ENCODE data around the gene HPSE2. TPM values are rescaled to one million over a fixed set of nuclear protein-coding genes. Genes with fewer than 3 reads are reported as not detected.

Gene HPSE2
- total RNA-seq, 1 donor from 2014 or later, result not detected

GRCh38 chr10:98694014-98694413, 541.6 kb downstream of the HPSE2 start:
- DNase-seq (ENCODE audit: low read depth), result no peak

- no peak for DNase-seq (ENCODE audit: low read depth)
These were observed 548.0 kb downstream of the HPSE2 start for GRCh38 chr10:98687685-98688084.

- DNase-seq (ENCODE audit: low read depth), result no peak
These were observed 551.4 kb downstream of the HPSE2 start for GRCh38 chr10:98684019-98684899.

- no peak for DNase-seq (ENCODE audit: low read depth)
These were observed 558.8 kb downstream of the HPSE2 start for GRCh38 chr10:98676895-98677294.

DNA sequence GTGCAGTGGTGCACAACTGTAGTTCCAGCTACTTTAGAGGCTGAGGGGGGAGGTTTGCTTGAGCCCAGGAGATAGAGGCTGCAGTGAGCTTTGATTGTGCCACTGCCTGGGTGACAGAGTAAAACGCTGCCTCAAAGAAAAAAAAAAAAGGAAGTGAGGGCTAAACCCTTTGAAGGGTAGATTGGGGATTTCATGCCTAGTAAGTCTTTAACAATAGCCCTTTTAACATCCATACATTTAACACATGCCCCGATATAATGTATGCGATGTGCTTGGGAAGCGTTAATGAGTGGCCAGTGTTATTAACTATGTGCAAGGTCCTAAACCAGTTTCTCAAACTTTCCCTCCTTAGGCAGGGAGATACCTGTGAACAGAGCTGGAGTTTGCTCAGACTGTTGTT, 559.8 kb downstream of the HPSE2 start:
- no peak for DNase-seq (ENCODE audit: low read depth)

DNA sequence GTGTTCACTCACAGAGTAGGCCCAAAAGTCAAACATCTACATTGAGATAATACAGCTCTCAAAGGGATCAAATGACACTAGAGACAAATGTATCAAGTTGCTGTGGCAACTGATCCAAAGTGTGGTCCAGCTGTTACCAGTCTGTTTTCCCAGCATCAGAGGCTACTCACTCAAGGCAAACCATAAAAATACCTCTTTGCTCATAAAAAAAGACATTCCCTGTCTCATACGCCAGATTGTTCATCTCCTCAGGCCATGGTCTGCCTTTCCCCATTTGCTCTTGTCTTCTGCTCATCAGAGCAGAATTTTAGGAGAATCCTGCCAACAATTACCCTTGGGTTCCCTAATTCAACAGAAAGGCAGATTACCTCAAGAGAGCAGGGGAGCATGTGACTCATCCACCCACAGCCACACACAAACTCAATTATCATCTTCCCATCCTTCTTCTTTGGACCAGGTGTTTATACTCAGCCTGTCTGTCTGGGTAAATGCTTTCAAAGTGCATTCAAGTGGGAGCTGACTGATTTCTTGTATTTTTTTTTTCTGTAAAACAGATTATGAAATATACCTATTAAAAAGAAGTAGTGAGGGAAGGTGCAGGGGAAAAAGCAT, 562.4 kb downstream of the HPSE2 start:
- DNase-seq (ENCODE audit: low read depth), result no peak

DNA sequence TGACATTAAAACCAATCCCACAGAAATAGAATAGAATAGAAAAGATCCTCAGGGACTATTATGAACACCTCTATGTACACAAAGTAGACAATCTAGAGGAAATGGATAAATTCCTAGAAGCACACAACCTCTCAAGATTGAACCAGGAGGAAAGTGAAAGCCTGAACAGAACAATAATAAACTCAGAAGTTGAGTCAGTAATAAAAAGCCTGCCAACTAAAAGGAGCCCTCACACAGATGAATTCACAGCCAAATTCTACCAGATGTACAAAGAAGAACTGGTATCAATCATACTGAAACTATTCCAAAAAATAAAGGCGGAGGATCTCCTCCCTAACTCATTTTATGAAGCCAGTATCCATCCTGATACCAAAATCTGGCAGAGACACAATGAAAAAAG, 568.6 kb downstream of the HPSE2 start:
- DNase-seq (ENCODE audit: low read depth), result no peak

- no peak for DNase-seq (ENCODE audit: low read depth)
These were observed 569.4 kb downstream of the HPSE2 start for GRCh38 chr10:98666276-98666675.

DNA sequence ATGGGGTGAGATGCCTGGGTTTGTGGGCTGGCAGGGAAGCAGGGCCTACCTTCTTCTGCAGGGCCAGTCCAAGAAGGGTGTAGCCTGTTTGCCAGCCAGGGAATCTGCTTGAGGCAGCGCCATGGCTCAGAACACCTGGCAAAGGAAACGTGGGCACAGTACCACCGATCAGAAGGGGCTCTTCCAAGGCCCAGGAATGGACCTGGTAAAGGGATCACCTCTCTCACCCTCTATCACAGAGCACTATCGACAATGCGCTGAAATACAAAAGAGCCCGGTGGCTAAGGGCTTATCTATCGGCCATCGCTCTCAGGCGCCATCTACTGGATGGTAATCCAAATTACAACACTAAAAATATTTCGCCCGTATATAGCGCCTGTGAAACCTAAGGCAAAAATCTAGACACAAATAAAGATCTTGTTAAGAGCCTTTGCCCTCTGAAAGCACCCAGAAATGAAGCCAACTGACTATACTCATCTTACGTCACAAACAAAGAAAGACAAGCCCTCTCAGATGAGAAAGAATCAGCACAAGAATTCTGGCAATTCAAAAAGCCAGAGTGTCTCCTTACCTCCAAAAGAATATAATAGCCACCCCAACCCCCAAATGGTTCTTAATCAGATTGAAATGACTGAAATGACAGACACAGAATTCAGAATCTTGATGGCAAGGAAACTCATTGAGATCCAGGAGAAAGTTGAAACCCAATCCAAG, 571.2 kb downstream of the HPSE2 start:
- DNase-seq (ENCODE audit: low read depth), result peak; percentile 12

DNA sequence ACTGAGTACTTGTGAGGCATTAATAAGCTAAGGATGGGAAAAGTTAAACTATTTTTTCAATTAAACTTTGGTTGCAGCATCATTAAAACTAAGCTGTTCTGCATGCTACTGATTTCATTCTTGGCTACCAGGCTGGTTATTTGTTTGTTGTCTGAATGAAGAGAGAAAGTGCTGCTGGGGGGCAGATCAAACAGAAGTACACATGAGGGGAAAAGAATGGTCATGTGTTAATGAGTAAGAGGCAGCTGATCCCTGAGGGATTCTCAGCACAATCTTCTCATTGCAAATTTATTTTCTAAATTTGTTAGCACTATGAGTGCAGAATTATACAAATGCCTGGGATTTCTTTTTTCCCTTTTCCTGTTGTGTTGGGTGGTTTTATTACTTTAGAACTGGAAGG, 575.7 kb downstream of the HPSE2 start:
- DNase-seq (ENCODE audit: low read depth), result no peak

- no peak for DNase-seq (ENCODE audit: low read depth)
These were observed 580.2 kb downstream of the HPSE2 start for GRCh38 chr10:98655492-98655891.

GRCh38 chr10:98649170-98649569, 586.5 kb downstream of the HPSE2 start:
- no peak for DNase-seq (ENCODE audit: low read depth)

- no peak for DNase-seq (ENCODE audit: low read depth)
These were observed 588.4 kb downstream of the HPSE2 start for GRCh38 chr10:98646998-98647917.

- no peak for DNase-seq (ENCODE audit: low read depth)
These were observed 591.2 kb downstream of the HPSE2 start for GRCh38 chr10:98644466-98644865.

- no peak for DNase-seq (ENCODE audit: low read depth)
These were observed 593.4 kb downstream of the HPSE2 start for GRCh38 chr10:98642281-98642680.

DNA sequence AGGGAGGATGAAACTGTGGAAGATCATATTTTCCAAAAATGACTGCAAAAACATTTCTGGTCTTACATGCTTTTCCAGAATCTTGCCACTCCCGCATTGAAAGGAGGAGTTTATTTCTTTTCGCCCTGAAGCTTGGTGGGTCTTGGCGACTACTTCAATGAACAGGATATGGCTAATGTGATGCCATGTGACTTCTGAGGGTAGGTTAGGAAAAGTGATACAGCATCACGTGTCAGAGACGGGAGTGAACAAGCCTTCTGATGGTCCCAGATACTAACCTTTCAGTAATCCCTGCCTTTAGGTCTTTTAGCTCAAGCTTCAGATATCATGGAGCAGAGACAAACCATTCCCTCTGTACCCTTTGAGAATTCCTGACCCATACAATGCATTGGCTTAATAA, 596.7 kb downstream of the HPSE2 start:
- no peak for DNase-seq (ENCODE audit: low read depth)

- DNase-seq (ENCODE audit: low read depth), result no peak
These were observed 598.7 kb downstream of the HPSE2 start for GRCh38 chr10:98636921-98637329.

- DNase-seq (ENCODE audit: low read depth), result no peak
These were observed 603.0 kb downstream of the HPSE2 start for GRCh38 chr10:98632456-98633150.

DNA sequence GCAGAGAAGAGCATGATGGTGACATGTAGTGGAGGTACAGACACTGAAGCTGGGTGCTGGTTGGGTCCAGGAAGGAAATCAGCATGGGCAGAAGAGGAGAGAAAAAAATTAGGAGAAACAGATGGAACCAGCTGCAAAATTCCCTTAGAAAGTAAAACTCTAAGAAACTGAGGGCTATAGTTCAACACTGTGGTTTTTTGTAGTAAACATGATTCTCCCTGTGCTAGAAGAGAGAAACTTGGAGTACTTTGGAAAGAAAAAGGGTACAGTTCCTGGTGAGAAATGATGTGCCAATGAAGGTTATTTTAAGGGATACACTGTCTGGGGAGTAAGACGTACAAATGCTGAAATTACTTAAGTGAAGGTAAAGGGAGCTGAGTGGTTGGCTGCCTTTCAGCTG, 607.4 kb downstream of the HPSE2 start:
- DNase-seq (ENCODE audit: low read depth), result no peak

GRCh38 chr10:98627711-98628110, 607.9 kb downstream of the HPSE2 start:
- DNase-seq (ENCODE audit: low read depth), result no peak
